Hepatocyte (in vitro differentiated cells): ENCODE results near the gene SCAMP2.

Experiments
- CTCF ChIP-seq: fragments of 200-600 bp; sonication (generic); IDR thresholded peaks from 2 replicates; pipeline ENCODE4 v1.5.1; 2016; ENCODE audit warnings: antibody characterized with exemption, mild to moderate bottlenecking; ENCODE audit not compliant: poor library complexity
- EZH2 ChIP-seq: fragments of 200-600 bp; sonication (generic); IDR thresholded peaks from 2 replicates; pipeline ENCODE4 v1.6.1; 2016; ENCODE audit warnings: antibody characterized with exemption, mild to moderate bottlenecking, borderline replicate concordance
- EZH2phosphoT487 ChIP-seq: fragments of 200-600 bp; sonication (generic); IDR thresholded peaks from one replicate; pipeline ENCODE4 v1.6.1; 2018; ENCODE audit warnings: antibody characterized with exemption, mild to moderate bottlenecking, low read depth, moderate library complexity; ENCODE audit not compliant: unreplicated experiment, severe bottlenecking

- TF ChIP-seq CTCF (no peak), EZH2phosphoT487 (no peak), EZH2 (no peak)
Measured at GRCh38 chr15:74892931-74893330, 19.8 kb upstream of the SCAMP2 start.
